Stimulated activated CD4-positive, alpha-beta T cell treated with anti-CD3 and anti-CD28 coated beads, Interleukin-2, amount 100 ng/mL, for 4 hours (primary cell): ENCODE data around the gene FHL5.
"Not testable (repeated sequence)": the region's sequence is repeated elsewhere in the genome, so short reads cannot be mapped to it uniquely, and the experiment has no call there.

Experiments used
- DNase-seq: peaks from one replicate; pipeline ENCODE4 v3.0.0-alpha.2; 2020; ENCODE audit warnings: low read depth

Gene FHL5

GRCh38 chr6:96611342-96611991 is 48.5 kb downstream of the FHL5 start:
- DNase-seq = no peak

DNA sequence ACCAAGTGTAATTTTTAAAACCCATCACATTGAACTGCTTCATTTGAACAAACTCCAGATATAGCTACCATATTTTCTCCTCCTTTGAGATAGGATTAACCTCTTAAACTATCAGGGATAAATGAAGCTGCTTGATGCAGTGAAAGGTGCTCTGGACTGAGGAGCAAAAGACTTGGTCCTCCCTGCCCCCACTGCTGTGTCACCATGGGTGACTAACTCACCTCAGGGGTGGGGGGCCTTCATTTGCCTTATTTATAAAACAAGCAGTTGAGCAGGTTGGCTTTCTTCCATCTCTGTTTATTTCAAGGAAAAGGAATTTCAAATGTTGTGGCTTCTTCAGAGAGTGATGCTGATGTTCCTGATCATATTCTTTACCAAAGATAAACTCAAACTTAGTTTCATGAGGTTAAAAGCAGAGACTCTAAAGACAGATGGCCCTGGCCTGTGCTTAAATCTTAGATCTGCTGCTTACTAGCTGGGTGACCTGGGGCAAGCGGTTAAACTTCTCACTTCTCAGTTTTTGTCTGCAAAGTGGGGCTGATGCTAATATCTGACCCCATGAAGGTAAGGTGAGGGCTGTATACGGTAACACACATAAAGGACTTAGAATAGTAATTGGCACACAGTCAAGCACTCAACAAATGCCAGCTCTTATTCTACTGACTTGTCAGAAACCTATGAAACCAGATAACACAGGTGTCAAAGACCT is 50.5 kb downstream of the FHL5 start:
- DNase-seq = no peak

- DNase-seq = no peak
These were observed 57.9 kb downstream of the FHL5 start for GRCh38 chr6:96620851-96621250.

DNA sequence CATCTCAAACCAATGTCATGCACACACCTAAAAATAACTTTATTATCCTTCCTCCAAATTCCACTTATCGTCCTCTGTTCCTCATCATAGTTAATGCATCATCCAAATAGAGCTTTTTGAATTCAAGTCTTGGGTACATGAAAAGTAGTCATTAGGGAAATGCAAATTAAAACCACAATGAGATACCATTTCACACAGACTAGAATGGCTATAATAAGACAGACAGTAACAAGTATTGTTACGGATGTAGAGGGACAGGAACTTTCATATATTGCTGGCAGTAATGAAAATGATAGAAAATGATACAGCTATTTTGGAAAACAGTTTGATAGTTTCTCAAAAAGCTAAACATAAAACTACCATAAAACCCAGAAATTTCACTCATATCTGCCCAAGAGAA is 59.1 kb downstream of the FHL5 start:
- no peak for DNase-seq

GRCh38 chr6:96624957-96625356 is 62.0 kb downstream of the FHL5 start:
- DNase-seq = no peak

GRCh38 chr6:96626759-96627364 is 63.9 kb downstream of the FHL5 start:
- DNase-seq = no peak

GRCh38 chr6:96631248-96631647 is 68.3 kb downstream of the FHL5 start:
- no peak for DNase-seq

- not testable (repeated sequence) for DNase-seq
These were observed 75.1 kb downstream of the FHL5 start for GRCh38 chr6:96637979-96638378.

GRCh38 chr6:96645106-96645505 is 82.2 kb downstream of the FHL5 start:
- no peak for DNase-seq

DNA sequence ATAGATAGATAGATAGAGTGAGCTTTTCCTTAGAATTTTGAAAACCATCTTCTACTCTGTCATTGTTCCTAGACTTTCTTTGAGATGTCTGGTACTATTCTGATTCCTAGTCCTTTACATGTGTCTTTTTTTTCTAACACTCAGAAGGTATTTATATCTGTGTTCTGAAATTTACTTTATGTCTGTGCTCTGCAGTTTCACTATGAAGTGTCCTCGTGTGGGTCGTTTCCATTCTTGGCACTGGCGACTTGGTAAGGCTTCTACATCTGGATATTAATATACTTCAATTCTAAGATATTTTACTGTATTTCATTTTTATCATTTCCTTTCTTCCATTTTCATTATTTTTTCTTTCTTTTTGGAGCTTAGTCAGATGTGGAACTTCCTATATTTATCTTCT is 87.0 kb downstream of the FHL5 start:
- no peak for DNase-seq

DNA sequence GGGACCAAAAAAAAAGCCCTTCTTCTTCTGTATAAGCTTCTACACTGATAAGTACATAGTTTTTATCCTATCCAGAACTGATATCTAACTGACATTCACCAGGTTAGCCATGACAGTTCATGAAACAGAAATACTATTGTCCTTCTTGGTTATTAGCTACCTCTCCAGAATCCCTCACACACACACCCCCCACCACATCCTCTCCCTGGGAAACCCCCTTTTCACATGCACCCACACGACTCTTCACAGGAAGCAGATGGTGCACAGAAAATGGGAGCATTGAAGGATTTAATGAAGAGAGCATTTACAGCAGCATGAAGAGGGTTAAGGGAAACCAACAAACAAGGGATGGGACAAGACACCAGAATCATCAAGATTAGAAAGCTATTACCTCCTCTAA is 88.9 kb downstream of the FHL5 start:
- DNase-seq = no peak

GRCh38 chr6:96652552-96652951 is 89.6 kb downstream of the FHL5 start:
- no peak for DNase-seq

DNA sequence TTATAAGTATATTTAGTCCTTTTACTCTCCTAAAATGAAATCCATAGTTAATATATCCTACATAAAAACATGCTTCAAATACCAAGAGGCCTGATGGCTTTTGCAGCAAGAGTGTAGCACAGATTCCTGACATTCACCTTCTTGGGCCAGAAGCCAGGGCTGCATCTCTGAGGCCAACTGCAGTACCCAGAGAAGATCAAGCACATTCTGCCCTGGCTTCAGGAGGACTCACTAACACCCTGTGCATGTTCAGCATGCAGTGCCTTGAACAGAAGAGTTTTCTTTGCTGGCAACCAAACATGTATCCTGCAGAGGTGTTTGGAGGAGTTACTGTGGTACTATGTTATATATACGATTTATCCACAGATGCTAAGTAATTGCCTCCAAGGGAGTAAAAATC is 90.3 kb downstream of the FHL5 start:
- no peak for DNase-seq

DNA sequence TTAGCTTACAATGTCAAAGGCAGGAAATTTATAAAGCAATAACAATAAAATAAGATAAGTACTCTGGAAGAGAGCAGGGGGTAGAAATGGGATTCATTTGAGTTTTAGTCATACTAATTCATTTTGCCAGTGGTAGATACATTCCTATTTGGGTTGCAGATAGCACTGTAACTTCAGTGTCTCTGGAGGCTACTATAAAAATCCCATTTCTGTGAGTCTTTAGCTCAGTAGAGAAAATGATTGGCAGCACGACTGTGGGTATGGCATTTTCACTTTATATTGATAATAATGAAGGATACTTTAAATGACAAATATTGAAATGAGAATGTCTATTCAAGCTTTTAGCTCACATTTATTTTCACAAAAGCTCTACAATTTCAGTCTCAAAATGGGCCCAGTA is 93.6 kb downstream of the FHL5 start:
- DNase-seq = no peak

- DNase-seq = no peak
These were observed 94.4 kb downstream of the FHL5 start for GRCh38 chr6:96657344-96657743.

GRCh38 chr6:96659084-96659845 is 96.3 kb downstream of the FHL5 start:
- DNase-seq = no peak
